Dermis blood vessel endothelial cell (primary cell): ENCODE measurements around the gene RPS8. TPM values are rescaled to one million over a fixed set of nuclear protein-coding genes. Genes with fewer than 3 reads are reported as not detected.
"Not testable (repeated sequence)": the region's sequence is repeated elsewhere in the genome, so short reads cannot be mapped to it uniquely, and the experiment has no call there.

Experiments used
- DNase-seq: peaks from one replicate; pipeline ENCODE4 v3.0.0; 2010
- total RNA-seq: library from RNA; depleted of rRNA; stranded (reverse); fragments of >200 nt; gene quantifications from 2 replicates; pipeline ENCODE4 v1.2.3, GENCODE V29; 2014

The RPS8 gene
- total RNA-seq, 1 donor from 2014 or later, result 2,124 TPM

DNA sequence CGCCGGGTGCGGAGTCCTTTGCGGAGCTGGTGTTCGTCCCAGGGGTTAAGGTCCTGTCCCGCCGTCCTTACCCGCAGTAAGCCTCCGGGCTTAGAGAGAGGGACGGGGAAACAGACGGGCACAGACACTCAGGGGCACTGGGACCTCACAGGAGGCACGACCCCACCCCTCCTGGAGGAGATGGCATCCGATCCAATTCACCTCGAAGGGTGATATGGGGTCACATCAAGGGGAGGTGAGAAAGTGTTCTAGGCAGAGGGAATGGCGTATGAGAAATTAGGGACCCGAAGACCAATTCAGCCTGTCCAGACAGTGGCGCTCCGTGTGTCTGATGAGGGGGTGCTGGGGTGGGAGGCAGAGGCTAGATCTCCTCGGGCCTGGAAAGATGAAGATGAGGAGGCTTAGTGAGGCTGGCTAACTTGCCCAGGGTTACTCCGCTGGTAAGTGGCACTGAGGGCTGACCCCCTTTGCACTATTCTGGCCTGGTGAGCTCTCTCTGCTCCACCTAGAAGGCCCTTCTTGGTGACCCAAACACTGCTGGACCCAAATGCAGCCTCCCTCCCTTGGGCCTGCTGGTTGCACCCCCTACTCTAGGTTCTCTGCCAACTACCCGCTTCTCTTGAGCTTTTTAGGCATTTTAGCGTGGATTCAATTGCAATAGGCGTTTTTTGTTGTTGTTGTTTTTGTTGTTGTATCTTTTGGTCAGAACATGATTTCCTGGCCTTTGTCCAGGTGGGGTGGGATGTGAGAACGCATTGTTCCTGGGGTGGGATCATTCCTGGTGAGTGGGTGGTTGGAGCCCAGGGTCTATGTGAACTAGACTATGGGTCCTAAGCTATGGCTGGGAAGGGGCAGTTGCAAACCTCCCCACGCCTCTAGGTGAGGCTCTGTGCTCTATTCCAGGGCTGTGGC, 45.2 kb downstream of the RPS8 start:
- DNase-seq, result no peak

DNA sequence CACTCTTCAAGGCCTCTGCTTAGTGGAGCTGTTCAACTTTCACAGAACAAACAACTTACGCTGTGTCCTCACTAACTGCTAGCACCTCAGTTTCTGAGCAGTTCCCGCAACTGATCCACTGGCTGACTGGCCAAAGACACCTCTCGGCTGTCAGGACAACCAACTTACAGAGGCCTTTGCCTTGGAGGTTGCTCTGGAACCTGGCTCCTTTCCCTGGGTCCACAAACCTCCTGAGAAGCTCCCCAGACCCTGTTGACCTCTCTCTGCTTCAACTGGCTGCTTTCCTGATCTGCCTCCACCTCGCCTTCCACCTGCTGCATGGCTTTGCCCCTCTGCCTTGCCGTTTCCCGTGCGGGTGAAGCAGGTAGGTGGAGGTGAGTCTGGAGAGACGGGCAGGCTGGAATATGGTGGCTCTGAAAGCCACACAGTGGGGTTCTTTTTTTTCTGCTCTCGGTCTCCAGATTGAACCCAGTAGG, 45.9 kb downstream of the RPS8 start:
- DNase-seq, result no peak

GRCh38 chr1:44822131-44822701, 46.9 kb downstream of the RPS8 start:
- no peak for DNase-seq

GRCh38 chr1:44822981-44823451, 47.7 kb downstream of the RPS8 start:
- no peak for DNase-seq

DNA sequence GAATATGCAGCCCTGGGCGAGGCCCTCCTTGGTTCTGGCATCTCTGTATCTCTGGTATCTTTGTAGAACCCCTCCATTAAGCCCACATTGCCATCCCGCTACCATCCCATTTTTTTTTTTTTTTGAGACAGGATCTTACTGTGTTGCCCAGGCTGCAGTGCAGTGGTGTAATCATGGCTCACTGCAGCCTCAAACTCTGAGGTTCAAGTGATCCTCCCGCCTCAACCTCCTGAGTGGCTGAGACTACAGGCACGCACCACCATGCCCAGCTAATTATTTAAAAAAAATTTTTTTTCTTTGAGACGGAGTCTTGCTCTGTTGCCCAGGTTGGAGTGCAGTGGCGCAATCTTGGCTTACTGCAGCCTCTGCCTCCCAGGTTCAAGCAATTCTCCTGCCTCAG, 49.1 kb downstream of the RPS8 start:
- not testable (repeated sequence) for DNase-seq

DNA sequence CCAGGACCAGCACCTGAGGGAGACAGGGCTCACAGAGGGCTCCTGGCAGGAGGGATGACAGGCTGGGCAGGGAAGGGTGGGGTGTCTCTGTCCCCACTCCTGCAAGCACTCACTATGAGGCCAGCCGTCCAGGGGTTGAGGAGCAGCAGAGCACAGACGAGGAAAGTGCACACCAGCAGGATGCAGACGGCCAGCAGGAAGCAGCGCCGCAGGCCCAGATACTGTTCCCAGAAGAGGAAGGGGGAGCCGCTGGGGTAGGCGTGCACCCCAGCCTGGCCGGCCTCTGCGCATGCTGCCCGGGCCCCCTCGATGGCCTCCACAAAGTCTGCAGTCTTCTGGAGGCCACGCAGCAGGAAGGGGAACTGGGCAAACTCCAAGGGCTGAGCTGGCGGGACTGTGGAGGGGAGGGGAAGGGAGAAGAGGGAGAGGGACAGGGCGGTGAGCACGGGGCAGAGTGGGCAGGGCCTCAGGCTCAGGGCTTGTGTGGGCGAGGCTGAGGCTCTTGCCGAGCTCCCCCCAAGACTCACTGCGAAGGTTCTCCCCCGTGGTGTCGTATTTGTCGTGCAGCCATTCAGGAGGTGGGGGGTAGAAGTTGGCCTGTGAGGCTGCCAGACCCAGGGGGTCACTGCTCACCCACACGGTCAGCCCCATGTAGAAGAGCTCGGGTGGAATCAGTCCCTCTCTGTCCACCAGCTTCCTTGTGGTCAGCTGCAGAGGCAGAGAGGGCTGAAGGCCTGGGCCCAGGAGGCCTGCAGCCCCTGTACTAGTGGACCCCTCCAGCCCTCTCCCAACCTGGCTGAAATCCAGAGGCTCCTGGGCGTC, 51.2 kb downstream of the RPS8 start:
- peak; percentile 44 for DNase-seq

DNA sequence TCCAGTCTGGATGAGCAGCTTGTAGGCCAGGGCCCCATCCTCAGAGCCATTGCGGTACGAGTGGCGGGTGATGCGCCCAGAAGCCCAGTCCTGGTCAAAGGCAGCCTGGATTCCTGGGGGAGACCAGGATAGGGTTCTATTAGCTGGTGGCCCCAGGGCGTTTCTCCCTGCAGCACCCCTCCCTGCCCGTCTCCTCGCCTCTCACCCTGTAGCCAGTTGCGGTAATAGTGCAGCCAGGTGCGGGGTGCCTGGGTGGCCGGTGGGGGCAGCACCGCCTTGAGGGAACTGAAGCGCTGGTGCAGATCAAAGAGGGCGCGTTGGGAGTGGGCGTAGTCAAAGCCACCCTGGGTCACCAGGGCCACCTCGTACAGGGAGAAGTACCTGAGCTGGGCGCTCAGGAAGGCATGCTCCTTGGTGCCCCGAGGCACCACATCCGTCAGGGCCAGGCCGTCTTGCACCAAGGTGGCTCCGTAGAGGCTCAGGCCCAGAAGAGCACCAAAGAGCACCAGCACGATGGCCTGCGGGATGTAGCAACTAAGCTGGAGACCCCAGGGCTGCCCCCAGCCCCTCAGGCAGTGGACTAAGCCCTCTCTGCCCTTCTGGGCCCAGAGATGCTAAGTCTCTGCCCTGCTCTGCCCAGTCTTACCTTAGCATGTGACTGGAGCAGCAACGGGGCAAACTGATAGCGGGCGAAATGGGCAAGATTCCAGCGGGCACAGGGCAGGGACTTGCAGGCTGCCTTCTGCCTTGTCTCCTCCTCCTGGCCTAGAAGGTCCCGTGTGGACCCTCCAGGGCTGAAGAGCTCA, 52.1 kb downstream of the RPS8 start:
- no peak for DNase-seq

DNA sequence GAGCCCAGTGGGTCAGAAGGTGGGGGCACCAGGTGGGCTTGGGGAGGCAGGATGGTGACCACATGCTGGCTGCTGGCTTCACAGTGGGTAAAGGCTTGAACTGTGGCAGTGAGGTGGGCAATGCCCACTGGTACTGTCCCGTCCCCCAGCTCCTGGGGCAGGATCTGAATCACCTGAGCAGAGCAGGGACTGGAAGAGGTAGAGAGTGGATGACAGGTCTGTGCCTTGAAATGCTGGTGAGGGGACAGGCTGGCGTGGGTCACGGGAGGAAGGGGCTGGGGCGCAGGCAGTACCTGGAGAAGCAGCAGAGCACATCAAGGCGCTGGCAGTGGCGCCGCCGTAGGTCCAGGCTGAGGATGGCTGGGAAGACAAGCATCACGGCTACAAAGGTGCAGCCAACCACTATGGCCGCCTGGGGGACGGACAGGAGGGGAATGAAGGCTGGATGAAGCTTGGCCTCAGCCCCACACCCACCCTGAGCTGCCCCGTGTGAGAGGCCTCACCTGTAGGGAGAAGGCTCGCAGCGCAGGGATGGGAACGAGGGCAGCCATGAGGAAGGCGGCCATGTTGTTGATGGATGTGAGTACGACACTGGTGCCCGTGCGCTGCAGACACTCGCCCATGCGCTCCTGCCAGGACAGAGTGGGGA, 52.8 kb downstream of the RPS8 start:
- DNase-seq, result no peak

Other genes with a start within 250 kb of the RPS8 start
- 4.4 and 5.9 TPM in 2 replicates for gene TMEM53, start 101.1 kb upstream of the RPS8 start, total RNA-seq
- not detected in 2 replicates for gene ARMH1, start 100.8 kb upstream of the RPS8 start, total RNA-seq
- not detected in 2 replicates for gene RNU5D-1, start 44.4 kb upstream of the RPS8 start, total RNA-seq
- 11.7 and 45.5 TPM in 2 replicates for gene KIF2C, start 35.7 kb upstream of the RPS8 start, total RNA-seq
- not detected in 2 replicates for gene BEST4, start 12.6 kb downstream of the RPS8 start, total RNA-seq
- 18.8 and 43.1 TPM in 2 replicates for gene PLK3, start 24.8 kb downstream of the RPS8 start, total RNA-seq
- gene DYNLT4, start 31.8 kb downstream of the RPS8 start, total RNA-seq, result 0.14 TPM in 1 of 2 replicates, not detected in the other
- 7.0 and 8.5 TPM in 2 replicates for gene BTBD19, start 33.0 kb downstream of the RPS8 start, total RNA-seq
- gene PTCH2, start 67.7 kb downstream of the RPS8 start, total RNA-seq, result under 0.01 and 0.05 TPM in 2 replicates
- 22.8 and 26.5 TPM in 2 replicates for gene EIF2B3, start 211.1 kb downstream of the RPS8 start, total RNA-seq
- gene HECTD3, start 235.8 kb downstream of the RPS8 start, total RNA-seq, result 32.2 and 54.8 TPM in 2 replicates
- gene UROD, start 236.7 kb downstream of the RPS8 start, total RNA-seq, result 207 and 231 TPM in 2 replicates